Activated T-cell treated with anti-CD3 and anti-CD28 coated beads, Interleukin-2, amount 50 U/mL, for 24 hours (primary cell): ENCODE measurements around the gene CAPN12.
A peak's percentile ranks its signal among the peaks of the same experiment; 100 is the strongest.

Experiments used
- DNase-seq: peaks from one replicate; pipeline ENCODE4 v3.0.0-alpha.2; 2020
- H3K27ac Mint-ChIP-seq: 2 replicates; pipeline ENCODE4 v1.8.0; 2020; ENCODE audit warnings: mild to moderate bottlenecking, mixed read lengths
- H3K27me3 Mint-ChIP-seq: 2 replicates; pipeline ENCODE4 v1.8.0; 2020; ENCODE audit warnings: mixed read lengths
- H3K36me3 Mint-ChIP-seq: 2 replicates; pipeline ENCODE4 v1.8.0; 2020; ENCODE audit warnings: low read depth, mixed read lengths
- H3K4me1 Mint-ChIP-seq: 2 replicates; pipeline ENCODE4 v1.8.0; 2020; ENCODE audit warnings: low read depth, mixed read lengths
- H3K4me3 Mint-ChIP-seq: 2 replicates; pipeline ENCODE4 v1.8.0; 2020; ENCODE audit warnings: mild to moderate bottlenecking, moderate library complexity, mixed read lengths
- H3K9me3 Mint-ChIP-seq: 2 replicates; pipeline ENCODE4 v1.8.0; 2020; ENCODE audit warnings: mixed read lengths

The CAPN12 gene

DNA sequence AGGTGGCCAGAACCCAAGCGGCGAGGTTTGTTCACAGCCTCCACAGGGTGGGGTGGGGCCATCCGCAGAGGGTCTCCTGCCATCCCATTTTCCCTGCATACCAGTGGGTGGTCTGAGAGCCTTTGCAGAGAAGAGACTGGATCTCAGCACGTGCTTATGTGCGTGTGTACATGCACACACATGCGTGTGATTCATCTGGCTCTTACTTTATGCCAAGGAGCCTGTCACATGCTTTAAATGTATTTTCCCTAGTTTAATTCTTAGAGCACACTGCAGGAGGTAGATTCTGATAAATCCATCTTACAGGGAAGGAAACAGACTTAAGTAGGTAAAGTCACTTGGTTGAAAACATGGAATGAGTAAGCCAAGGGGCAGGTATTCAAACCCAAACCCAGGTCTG is 47.1 kb downstream of the CAPN12 start:
- Mint-ChIP-seq H3K27me3 (no peaks in the 10 kb centered on the region), H3K27ac (no peak overlapping the region), H3K9me3 (no peaks in the 10 kb centered on the region), H3K36me3 (peaks cover 56% of the 10 kb centered on the region), H3K4me1 (peaks cover 48% of the 10 kb centered on the region), H3K4me3 (no peak overlapping the region)
- no peak for DNase-seq

DNA sequence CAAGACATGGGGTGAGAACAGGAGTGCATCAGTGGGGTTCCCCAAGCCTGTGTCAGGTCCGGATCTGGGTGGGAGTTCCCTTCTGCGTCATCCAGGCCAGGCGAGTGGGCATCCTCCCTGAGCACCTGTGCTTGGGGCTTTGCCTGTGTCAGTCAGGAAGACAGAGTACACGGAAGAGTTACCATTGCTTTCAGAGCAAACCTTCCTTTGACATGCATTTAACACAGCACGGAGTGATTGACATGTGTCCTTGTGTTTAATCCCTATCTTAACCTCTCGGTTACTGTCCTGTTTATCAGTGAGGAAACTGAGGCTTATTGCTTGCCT is 47.6 kb downstream of the CAPN12 start:
- H3K4me3 Mint-ChIP-seq: no peak overlapping the region
- H3K4me1 Mint-ChIP-seq: peaks cover 54% of the 10 kb centered on the region
- H3K27ac Mint-ChIP-seq: no peak overlapping the region
- H3K27me3 Mint-ChIP-seq: no peaks in the 10 kb centered on the region
- H3K36me3 Mint-ChIP-seq: peaks cover 55% of the 10 kb centered on the region
- no peaks in the 10 kb centered on the region for H3K9me3 Mint-ChIP-seq
- no peak for DNase-seq

DNA sequence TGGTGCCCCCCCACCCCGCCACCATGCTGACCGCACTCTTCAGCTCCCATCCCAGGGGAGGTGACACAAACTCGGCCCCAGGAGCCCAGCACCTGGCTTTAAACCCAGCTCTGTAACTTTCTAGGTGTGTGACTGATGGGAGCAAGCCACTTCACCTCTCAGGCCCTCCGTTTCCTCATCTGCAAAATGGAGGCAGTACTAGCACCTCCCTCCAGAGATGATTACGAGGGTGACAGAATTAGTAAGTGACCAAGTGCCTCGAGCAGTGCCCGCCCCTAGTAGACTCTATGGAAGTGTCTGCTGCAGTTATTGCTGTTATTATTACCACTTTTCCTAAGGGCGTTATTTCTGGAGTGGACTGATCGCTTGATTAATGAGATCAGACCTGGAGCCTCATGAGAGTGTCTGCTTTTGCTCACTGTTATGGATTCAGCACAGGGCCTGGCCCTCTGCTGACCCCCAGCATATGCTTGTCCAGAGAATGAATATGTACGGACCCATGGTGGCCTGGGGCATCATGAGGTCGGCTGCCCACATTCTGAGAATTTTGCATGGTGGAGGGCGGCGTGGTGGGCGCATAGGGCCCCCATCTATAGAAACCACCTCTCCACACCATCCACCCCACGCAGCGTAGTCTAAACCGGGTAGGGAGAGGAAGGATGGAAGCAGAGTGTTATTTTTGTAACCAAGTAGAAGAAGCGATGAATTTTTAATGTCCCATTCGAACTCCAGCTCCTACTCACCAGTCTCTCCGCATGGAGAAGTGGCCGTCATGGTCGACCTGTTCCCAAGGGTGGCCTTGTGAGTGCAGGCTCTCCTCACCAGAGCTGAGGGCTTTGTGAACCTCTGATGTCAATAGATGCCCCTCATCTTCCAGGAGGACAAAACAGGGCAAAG is 48.2 kb downstream of the CAPN12 start:
- H3K4me1 Mint-ChIP-seq: peaks cover 54% of the 10 kb centered on the region
- H3K9me3 Mint-ChIP-seq: no peaks in the 10 kb centered on the region
- H3K36me3 Mint-ChIP-seq: peaks cover 49% of the 10 kb centered on the region
- H3K27me3 Mint-ChIP-seq: no peaks in the 10 kb centered on the region
- DNase-seq: no peak
- H3K27ac Mint-ChIP-seq: peak overlapping the region; percentile 22
- H3K4me3 Mint-ChIP-seq: no peak overlapping the region

DNA sequence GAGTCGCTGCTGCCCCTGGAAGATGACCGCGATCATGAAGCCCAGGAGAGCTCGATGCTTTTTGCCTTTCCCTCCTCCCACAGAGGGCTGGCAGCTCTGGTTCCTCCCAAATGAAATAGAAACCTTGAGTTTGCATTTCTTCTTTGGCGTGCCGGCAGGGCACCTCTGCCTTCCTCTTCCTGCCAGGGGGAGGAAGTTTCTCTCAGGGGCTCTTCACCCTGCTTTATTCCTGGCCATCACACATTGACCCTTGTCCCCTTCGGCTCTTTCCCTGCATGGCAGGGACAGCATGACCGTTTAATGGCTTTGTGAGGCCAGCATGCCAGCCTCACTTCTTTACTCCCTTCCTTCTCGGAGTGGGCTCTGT is 49.0 kb downstream of the CAPN12 start:
- Mint-ChIP-seq H3K9me3 (no peaks in the 10 kb centered on the region), H3K4me3 (no peak overlapping the region), H3K27ac (peak overlapping the region; percentile 22), H3K4me1 (peaks cover 59% of the 10 kb centered on the region), H3K27me3 (no peaks in the 10 kb centered on the region), H3K36me3 (peaks cover 41% of the 10 kb centered on the region)
- no peak for DNase-seq

DNA sequence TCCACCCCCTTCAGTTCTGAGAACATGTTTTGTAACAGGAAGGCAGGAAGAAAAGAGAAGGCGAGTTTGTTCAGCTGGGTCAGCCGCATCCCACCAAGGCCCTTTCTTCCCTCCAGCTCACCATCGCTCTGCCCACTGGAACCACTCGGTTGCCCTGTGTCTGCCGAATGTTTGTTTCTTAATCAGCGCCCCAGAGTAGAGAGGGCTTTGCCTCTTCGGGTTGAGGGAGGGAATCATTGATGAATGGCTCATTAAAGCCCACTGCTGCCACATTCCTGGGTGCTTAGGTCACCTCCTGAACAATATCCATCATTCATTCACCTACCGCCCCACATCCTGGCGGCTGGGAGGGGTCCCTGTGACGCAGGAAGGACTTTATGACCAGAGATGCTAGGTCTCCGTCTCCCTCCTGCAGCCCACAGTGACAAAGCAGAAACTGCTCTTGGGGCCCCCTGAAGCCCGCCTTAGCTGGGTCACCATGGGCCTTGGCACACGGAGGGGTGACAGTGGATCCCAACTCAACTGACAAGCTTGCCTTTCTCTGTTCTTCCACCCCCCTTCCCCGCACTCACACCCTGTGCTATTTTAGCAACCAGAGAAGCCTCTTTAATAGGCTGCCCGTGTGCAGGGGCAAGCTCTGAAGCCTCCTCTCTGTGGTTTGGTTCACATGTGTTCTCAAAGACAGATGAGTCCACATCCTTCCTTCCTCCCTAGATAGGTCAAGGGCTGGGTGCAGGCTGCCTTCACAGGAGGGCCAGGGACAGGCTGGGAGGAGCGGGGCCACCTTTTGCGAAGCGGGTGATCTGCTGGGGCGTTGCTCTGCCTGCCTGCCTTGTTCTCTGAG is 50.7 kb downstream of the CAPN12 start:
- H3K4me3 Mint-ChIP-seq: peak overlapping the region; percentile 10
- H3K36me3 Mint-ChIP-seq: peaks cover 39% of the 10 kb centered on the region
- peaks cover 62% of the 10 kb centered on the region for H3K4me1 Mint-ChIP-seq
- H3K27ac Mint-ChIP-seq: peak overlapping the region; percentile 78
- H3K27me3 Mint-ChIP-seq: no peaks in the 10 kb centered on the region
- DNase-seq: peak; percentile 44
- H3K9me3 Mint-ChIP-seq: no peaks in the 10 kb centered on the region

DNA sequence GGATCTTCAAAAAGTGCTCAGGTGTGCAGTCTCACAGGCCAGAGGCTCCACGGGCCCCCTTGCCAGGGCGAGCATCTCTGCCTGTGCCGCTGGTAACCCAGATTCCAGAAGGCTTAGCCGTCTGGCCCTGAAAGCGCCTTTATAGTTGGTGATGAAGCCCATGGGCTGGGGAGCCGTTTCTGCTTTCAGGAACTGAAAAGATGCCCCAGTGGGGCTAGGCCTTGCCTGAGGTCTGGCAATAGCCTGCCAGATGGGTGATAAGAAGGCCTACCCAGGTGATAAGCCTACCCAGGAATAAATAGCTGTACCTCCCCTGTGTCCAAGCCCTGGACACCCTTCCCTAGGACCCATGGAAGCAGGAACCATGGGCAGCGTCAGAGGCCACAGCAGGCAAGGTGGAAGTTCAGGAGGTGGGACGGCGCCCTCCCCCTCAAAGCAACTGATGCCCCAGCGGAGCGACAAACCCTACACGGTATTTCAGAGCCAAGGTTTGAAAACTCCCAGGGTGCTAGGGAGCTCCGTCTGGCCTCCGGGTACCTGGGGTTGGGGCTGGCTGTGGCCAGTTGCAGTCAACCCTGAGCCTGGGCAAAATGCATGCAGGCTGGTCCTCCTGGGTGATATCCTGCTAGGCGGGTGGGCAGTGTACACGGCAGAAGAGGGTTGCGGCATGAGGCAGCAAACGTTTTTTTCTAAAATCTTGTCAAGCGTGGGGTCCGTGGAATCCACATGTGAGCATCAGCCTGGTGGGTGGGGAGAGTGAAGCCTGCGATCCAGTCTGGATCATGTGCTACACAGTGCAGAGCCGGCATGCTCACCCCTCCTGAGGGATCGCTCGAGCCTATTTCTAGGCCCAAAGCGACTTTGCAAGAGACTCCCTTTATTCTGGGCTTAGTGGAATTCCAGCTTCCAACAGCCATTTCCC is 51.6 kb downstream of the CAPN12 start:
- peak overlapping the region; percentile 78 for H3K27ac Mint-ChIP-seq

DNA sequence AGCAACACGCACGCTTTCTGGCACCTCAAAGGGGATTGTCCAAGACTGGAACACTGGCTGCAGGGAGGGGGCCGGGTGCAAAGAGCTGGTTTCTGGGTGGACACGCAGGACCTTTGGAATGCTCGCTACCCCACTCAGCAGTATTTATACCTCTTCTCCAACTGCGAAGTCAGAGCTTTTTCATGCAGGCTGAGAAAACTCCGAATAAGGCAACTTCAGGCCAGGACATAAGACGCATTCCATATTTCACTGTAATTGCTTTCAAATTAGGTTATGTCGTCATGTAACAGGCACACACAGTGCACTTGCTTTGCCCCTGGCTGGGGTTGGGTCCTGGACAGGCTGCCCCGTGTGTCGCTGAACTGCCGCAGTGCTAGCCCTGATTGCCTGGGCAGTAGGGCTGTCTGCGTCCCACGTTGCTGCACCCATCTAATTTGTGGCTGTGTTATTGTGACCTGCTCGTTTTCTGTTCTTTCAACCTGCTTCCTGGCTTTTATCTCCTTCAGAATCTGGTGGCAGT is 52.3 kb downstream of the CAPN12 start:
- Mint-ChIP-seq H3K4me1 (peaks cover 54% of the 10 kb centered on the region), H3K27me3 (no peaks in the 10 kb centered on the region), H3K9me3 (no peaks in the 10 kb centered on the region), H3K4me3 (no peak overlapping the region), H3K36me3 (peaks cover 39% of the 10 kb centered on the region), H3K27ac (peak overlapping the region; percentile 66)
- DNase-seq: no peak

More for the DNA sequence above, 51.6 kb downstream of the CAPN12 start:
- no peak for DNase-seq
- H3K36me3 Mint-ChIP-seq: peaks cover 39% of the 10 kb centered on the region
- no peaks in the 10 kb centered on the region for H3K27me3 Mint-ChIP-seq
- no peak overlapping the region for H3K4me3 Mint-ChIP-seq
- H3K9me3 Mint-ChIP-seq: no peaks in the 10 kb centered on the region
- peaks cover 53% of the 10 kb centered on the region for H3K4me1 Mint-ChIP-seq

DNA sequence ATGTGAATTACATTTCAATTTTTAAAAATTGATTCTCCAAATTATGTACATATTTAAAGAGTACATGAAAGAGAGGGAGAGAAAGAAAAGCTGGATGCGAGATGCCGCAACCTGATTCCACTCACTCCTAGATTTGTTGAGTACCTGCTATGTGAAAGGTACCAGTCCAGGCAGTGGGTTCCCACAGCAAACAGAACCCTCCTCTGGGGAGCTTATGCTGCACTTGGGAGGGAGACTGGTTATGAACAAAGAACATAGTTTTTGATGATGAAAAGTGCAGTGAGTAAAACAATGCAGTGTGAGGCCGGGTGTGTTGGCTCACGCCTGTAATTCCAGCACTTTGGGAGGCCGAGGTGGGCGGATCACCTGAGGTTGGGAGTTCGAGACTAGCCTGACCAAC is 53.4 kb downstream of the CAPN12 start:
- Mint-ChIP-seq H3K36me3 (peaks cover 30% of the 10 kb centered on the region), H3K9me3 (no peaks in the 10 kb centered on the region), H3K27me3 (no peaks in the 10 kb centered on the region), H3K4me3 (no peak overlapping the region), H3K27ac (peak overlapping the region; percentile 33), H3K4me1 (peaks cover 62% of the 10 kb centered on the region)
- no peak for DNase-seq

DNA sequence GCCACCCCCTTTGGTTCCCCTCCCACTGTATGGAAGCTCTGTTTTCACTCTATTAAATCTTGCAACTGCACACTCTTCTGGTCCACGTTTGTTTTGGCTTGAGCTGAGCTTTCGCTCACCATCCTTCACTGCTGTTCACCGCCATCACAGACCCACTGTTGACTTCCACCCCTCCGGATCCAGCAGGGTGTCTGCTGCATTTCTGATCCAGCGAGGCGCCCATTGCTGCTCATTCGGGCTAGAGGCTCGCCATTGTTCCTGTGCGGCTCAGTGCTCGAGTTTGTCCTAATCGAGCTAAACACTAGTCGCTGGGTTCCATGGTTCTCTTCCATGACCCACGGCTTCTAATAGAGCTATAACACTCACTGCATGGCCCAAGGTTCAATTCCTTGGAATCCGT is 54.1 kb downstream of the CAPN12 start:
- no peaks in the 10 kb centered on the region for H3K27me3 Mint-ChIP-seq
- H3K36me3 Mint-ChIP-seq: peaks cover 27% of the 10 kb centered on the region
- DNase-seq: no peak
- H3K4me3 Mint-ChIP-seq: no peak overlapping the region
- H3K27ac Mint-ChIP-seq: no peak overlapping the region
- H3K4me1 Mint-ChIP-seq: peaks cover 66% of the 10 kb centered on the region
- H3K9me3 Mint-ChIP-seq: no peaks in the 10 kb centered on the region

DNA sequence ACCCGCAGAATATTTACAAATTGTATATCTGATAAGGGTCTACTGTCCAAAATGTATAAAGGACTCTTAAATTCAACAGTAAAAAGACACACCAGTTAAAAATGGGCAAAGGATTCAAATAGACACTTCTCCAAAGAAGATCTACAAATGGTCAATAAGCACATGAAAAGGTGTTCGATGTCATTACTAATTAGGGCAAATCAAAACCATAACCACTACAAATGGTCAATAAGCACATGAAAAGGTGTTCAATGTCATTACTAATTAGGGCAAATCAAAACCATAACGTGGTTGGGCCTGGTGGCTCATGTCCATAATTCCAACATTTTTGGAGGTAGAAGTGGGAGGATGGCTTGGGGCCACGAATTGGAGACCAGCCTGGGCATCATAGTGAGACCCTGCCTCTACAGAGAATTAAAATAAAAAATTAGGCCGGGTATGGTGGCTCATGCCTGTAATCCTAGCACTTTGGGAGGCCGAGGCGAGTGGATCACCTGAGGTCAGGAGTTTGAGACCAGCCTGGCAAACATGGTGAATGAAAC is 56.4 kb downstream of the CAPN12 start:
- no peaks in the 10 kb centered on the region for H3K9me3 Mint-ChIP-seq
- H3K4me3 Mint-ChIP-seq: no peak overlapping the region
- peaks cover 70% of the 10 kb centered on the region for H3K4me1 Mint-ChIP-seq
- no peak overlapping the region for H3K27ac Mint-ChIP-seq
- H3K27me3 Mint-ChIP-seq: no peaks in the 10 kb centered on the region
- no peak for DNase-seq
- H3K36me3 Mint-ChIP-seq: peaks cover 24% of the 10 kb centered on the region

DNA sequence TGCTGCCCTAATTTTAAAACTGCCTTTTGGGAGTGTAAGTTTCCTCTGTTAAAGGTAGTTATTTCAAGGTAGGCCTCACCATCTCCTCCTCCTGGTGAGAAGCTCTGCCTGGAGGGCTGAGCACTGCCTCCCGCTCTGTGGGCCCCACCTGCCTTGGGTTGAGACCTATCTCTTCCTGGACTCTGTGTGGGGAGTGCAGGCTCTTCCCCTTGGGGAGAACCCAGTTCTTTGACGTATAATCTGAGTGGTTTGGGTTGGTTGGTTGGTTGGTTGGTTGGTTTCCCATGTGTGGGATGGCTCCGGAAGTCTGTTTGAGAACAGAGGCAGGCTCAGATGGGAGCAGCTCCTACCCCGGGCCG is 57.8 kb downstream of the CAPN12 start:
- Mint-ChIP-seq H3K4me1 (peaks cover 69% of the 10 kb centered on the region), H3K36me3 (peaks cover 25% of the 10 kb centered on the region), H3K27ac (peak overlapping the region; percentile 77), H3K4me3 (peak overlapping the region; percentile 28), H3K27me3 (no peaks in the 10 kb centered on the region), H3K9me3 (no peaks in the 10 kb centered on the region)
- peak; percentile 48 for DNase-seq

DNA sequence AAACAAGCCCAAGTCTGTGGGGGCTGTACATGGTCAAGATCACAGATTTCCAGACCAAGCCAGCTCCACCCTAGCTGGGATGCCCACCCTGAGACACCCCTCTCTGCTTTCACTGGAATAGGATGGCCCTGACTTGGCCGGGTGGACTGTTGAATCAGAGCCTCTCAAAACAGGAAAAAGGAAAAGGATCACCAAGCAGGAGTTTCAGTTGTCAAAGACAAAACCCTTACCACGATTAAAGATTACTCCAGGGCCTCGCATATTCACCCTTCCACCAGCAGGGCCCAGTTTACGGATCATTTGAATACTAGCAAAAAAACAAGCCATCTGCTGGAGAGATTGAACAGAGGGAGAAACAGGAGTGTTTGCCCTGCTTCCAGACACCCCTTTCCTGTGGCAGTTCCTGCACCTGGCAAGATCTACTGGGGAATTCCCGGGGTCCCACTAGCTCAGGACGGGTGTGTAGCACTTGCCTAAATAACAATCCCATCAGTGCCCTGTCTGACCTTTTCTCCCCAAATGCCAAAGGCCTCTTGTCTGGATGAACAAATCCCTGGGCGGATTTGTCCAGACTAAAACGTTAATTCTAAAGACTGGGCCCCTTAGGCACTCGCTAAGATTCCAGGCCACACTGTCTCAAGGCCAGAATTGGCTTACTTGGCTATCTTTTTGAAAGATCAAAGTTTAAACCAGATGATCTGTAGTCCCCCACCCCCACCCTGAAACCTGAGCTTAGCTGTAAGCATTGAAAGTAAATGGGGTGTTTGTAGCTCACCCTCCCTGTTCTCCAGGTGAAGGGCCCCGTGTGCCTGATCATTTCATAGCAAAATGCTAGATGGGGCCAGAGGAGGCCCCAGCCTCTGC is 58.4 kb downstream of the CAPN12 start:
- peak overlapping the region; percentile 77 for H3K27ac Mint-ChIP-seq
- no peaks in the 10 kb centered on the region for H3K9me3 Mint-ChIP-seq
- H3K36me3 Mint-ChIP-seq: peaks cover 30% of the 10 kb centered on the region
- H3K4me1 Mint-ChIP-seq: peaks cover 74% of the 10 kb centered on the region
- no peak for DNase-seq
- H3K27me3 Mint-ChIP-seq: no peaks in the 10 kb centered on the region
- H3K4me3 Mint-ChIP-seq: peak overlapping the region; percentile 11
